BJ (cell line): ENCODE results near the gene TCF12. TPM values are rescaled to one million over a fixed set of nuclear protein-coding genes. Genes with fewer than 3 reads are reported as not detected.

ENCODE experiments used
- CTCF ChIA-PET: fragments of 350-600 bp; formaldehyde crosslinking; extraction: SDS; loops from one replicate; lab custom pipeline; 2021; ENCODE audit warnings: antibody characterized with exemption, inconsistent platforms; lab: Yijun Ruan, JAX
- POLR2A ChIA-PET: fragments of 300-600 bp; sonication (Branson Sonifier 250); formaldehyde crosslinking; extraction: SDS; loops from one replicate; lab custom pipeline; 2021; ENCODE audit warnings: antibody characterized with exemption; lab: Charles Lee
- DNase-seq: peaks from one replicate; pipeline ENCODE4 v3.0.0-alpha.2; 2011; ENCODE audit warnings: low read depth
- H3K27me3 ChIP-seq: 2 replicates; pipeline ENCODE4 v1.6.0; 2011; ENCODE audit warnings: low read length; ENCODE audit not compliant: control insufficient read depth, insufficient read depth
- H3K36me3 ChIP-seq: 2 replicates; pipeline ENCODE4 v1.5.1; 2011; ENCODE audit warnings: low read length; ENCODE audit not compliant: control insufficient read depth, insufficient read depth
- H3K4me3 ChIP-seq: 2 replicates; pipeline ENCODE4 v1.5.1; 2011; ENCODE audit warnings: low read depth, mild to moderate bottlenecking, control low read depth, low read length
- polyA plus RNA-seq: library from polyadenylated mRNA; depleted of rRNA; stranded (reverse); fragments of >200 nt; gene quantifications from 2 replicates; pipeline ENCODE4 v1.2.3, GENCODE V29; 2011
- TF ChIP-seq, protein P1 (sequence below): IDR thresholded peaks from 2 replicates; pipeline ENCODE4 v1.5.1; 2011; ENCODE audit warnings: low read depth, mild to moderate bottlenecking, control low read depth, inconsistent platforms, low read length, moderate library complexity; ENCODE audit not compliant: insufficient read depth

TCF12 gene
- polyA plus RNA-seq, 1 experiment = 134 TPM

DNA sequence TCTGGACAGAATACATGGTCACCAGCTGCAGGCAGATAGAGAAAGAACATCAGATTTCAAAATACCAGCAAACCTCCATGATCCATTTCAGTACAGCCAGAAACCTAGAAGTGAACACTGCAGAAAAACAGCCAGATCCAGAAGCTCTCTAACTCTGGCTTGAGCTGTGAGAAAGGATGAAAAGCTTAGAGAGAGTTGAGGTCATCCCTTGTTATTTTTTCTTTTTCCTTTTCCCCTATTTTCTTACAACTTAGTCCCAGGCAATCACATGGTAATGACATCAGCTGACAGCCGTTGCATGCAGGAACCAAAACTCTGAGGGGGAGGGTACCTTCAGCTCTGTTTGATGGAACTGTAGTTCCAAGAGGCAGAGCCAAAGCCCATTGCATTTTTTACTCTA, 113.2 kb downstream of the TCF12 start:
- CTCF ChIA-PET = interaction anchor here (0.9 to 1.3 kb wide), 2 partner anchors 39 to 188 kb away, joined by 3 read pairs; no protein-coding TSS in a partner anchor
- DNase-seq = no peak

GRCh38 chr15:57032338-57032737, 113.9 kb downstream of the TCF12 start:
- TF ChIP-seq, protein P1, sequence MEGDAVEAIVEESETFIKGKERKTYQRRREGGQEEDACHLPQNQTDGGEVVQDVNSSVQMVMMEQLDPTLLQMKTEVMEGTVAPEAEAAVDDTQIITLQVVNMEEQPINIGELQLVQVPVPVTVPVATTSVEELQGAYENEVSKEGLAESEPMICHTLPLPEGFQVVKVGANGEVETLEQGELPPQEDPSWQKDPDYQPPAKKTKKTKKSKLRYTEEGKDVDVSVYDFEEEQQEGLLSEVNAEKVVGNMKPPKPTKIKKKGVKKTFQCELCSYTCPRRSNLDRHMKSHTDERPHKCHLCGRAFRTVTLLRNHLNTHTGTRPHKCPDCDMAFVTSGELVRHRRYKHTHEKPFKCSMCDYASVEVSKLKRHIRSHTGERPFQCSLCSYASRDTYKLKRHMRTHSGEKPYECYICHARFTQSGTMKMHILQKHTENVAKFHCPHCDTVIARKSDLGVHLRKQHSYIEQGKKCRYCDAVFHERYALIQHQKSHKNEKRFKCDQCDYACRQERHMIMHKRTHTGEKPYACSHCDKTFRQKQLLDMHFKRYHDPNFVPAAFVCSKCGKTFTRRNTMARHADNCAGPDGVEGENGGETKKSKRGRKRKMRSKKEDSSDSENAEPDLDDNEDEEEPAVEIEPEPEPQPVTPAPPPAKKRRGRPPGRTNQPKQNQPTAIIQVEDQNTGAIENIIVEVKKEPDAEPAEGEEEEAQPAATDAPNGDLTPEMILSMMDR = no peak
- no peak for DNase-seq
- H3K4me3 ChIP-seq = no peak overlapping the region
- H3K27me3 ChIP-seq = no peaks in the 10 kb centered on the region
- ChIA-PET POLR2A (no interaction called here), CTCF (no interaction called here)
- no peaks in the 10 kb centered on the region for H3K36me3 ChIP-seq

More for the DNA sequence above, 113.2 kb downstream of the TCF12 start:
- Histone ChIP-seq H3K36me3 (no peaks in the 10 kb centered on the region), H3K27me3 (no peaks in the 10 kb centered on the region), H3K4me3 (no peak overlapping the region)
- POLR2A ChIA-PET = no interaction called here
- TF ChIP-seq, protein P1 = no peak

DNA sequence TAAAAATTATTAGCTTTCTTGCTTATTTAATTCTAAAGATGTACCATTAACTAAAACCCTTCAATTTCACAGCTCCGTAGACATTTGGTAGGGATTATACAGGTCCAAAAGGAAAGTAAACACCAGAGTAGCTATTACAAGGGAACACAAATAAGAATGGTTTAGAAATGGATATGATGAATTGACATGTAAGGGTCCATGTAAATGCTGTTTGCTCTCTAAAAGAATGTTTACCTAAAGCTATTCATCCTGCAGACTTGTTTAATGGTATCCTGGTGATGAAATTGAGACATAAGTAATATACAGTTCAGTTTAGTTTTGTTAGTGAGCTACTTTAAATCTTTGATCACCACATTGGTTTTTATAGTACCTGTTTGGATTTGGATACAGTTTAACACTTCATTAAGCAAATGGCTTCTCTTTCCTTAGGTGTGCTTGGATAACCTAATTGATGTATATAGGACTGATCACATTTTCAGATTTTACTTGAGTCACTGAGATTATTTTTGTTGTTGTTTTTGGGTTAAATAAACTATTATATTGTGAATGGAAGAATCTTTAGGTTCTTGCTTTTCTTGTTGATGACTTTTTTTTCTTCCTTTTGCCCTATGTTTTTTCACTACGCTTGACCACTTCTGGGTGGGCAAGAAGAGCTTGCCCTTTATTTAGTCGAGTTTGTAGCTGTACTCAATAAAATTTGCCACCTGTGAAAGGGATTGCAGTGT, 115.4 kb downstream of the TCF12 start:
- CTCF ChIA-PET = interaction anchor here (1.8 kb wide), 1 partner anchor 18 kb away, joined by 6 read pairs; no protein-coding TSS in a partner anchor
- Histone ChIP-seq H3K4me3 (no peak overlapping the region), H3K27me3 (no peaks in the 10 kb centered on the region), H3K36me3 (no peaks in the 10 kb centered on the region)
- DNase-seq = no peak
- TF ChIP-seq, protein P1 = no peak
- POLR2A ChIA-PET = no interaction called here

- DNase-seq = no peak
- POLR2A ChIA-PET = no interaction called here
Measured at GRCh38 chr15:57034613-57035012, 116.2 kb downstream of the TCF12 start.

DNA sequence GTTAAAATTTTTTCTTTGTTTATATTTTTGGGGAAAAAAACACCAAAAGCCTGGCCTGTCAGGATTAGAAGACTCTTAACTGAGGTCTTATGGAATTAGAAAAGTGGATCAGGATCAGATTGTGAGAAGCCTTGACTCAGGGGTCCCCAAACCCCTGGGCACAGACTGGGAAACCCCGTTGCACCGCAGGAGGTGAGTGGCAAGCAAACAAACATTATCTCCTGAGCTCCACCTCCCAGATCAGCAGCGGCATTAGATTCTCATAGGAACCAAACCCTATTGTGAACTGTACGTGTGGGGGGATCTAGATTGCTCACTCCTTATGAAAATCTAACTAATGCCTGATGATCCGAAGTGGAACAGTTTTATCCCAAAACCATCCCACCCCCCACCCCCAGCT, 117.2 kb downstream of the TCF12 start:
- H3K27me3 ChIP-seq = no peaks in the 10 kb centered on the region
- ChIA-PET CTCF (interaction anchor here (0.6 kb wide), 1 partner anchor 49 kb away, joined by 4 read pairs; no protein-coding TSS in a partner anchor), POLR2A (no interaction called here)
- DNase-seq = no peak
- H3K36me3 ChIP-seq = no peaks in the 10 kb centered on the region
- TF ChIP-seq, protein P1 = no peak
- H3K4me3 ChIP-seq = no peak overlapping the region

More at GRCh38 chr15:57034613-57035012, 116.2 kb downstream of the TCF12 start:
- Histone ChIP-seq H3K36me3 (no peaks in the 10 kb centered on the region), H3K4me3 (no peak overlapping the region), H3K27me3 (no peaks in the 10 kb centered on the region)
- TF ChIP-seq, protein P1 = no peak
- CTCF ChIA-PET = no interaction called here
